Liver (tissue), 9 donors: ENCODE results near the gene DESI1. TPM values are rescaled to one million over a fixed set of nuclear protein-coding genes. Genes with fewer than 3 reads are reported as not detected.
"Not testable (repeated sequence)": the region's sequence is repeated elsewhere in the genome, so short reads cannot be mapped to it uniquely, and the experiment has no call there.

Source experiments
- DNase-seq: peaks from one replicate; pipeline ENCODE4 v3.0.0-alpha.2; 2017; ENCODE audit warnings: low spot score
- H3K27ac ChIP-seq, 2 donors: one replicate each; pipeline ENCODE4 v1.7.0; 2013; ENCODE audit warnings: inconsistent platforms in 2 of 2, low read length in 2 of 2, control low read depth in 1 of 2, low read depth in 1 of 2, mild to moderate bottlenecking in 1 of 2
- H3K27me3 ChIP-seq, 4 donors: one replicate each; pipeline versions ENCODE4 v1.6.1 to v1.7.0; 2013; ENCODE audit warnings: low read length in 3 of 4, inconsistent platforms in 1 of 4, mild to moderate bottlenecking in 1 of 4, moderate library complexity in 1 of 4; ENCODE audit not compliant: control insufficient read depth in 4 of 4, insufficient read depth in 4 of 4
- H3K36me3 ChIP-seq, 4 donors: one replicate each; pipeline versions ENCODE4 v1.6.1 to v1.7.0; 2013; ENCODE audit warnings: low read length in 3 of 4, mild to moderate bottlenecking in 3 of 4, low read depth in 1 of 4, moderate library complexity in 1 of 4; ENCODE audit not compliant: control insufficient read depth in 4 of 4, insufficient read depth in 3 of 4
- H3K4me1 ChIP-seq, 4 donors: one replicate each; pipeline versions ENCODE4 v1.6.1 to v1.7.0; 2013; ENCODE audit warnings: low read length in 3 of 4, mild to moderate bottlenecking in 3 of 4, moderate library complexity in 1 of 4; ENCODE audit not compliant: control insufficient read depth in 4 of 4, insufficient read depth in 4 of 4
- H3K4me3 ChIP-seq, 3 donors: one replicate each; pipeline versions ENCODE4 v1.6.1 to v1.7.0; 2013; ENCODE audit warnings: low read length in 3 of 3, control low read depth in 1 of 3, low read depth in 1 of 3, mild to moderate bottlenecking in 1 of 3
- H3K9ac ChIP-seq, 2 donors: one replicate each; pipeline ENCODE4 v1.7.0; 2013; ENCODE audit warnings: low read length in 2 of 2, mild to moderate bottlenecking in 2 of 2, moderate library complexity in 2 of 2, control low read depth in 1 of 2, low read depth in 1 of 2
- H3K9me3 ChIP-seq, 4 donors: one replicate each; pipeline versions ENCODE4 v1.6.1 to v1.7.0; 2013; ENCODE audit warnings: low read length in 3 of 4; ENCODE audit not compliant: control insufficient read depth in 4 of 4
- FOXA1 ChIP-seq: IDR thresholded peaks from 2 replicates; pipeline ENCODE4 v1.6.1; 2016; ENCODE audit warnings: antibody characterized with exemption
- FOXA2 ChIP-seq: IDR thresholded peaks from 2 replicates; pipeline ENCODE4 v1.6.1; 2016; ENCODE audit warnings: antibody characterized with exemption
- GABPA ChIP-seq, 2 donors: IDR thresholded peaks in 1 of 2; conservative IDR thresholded peaks in 1 of 2; 2 replicates each; pipeline ENCODE4 v1.6.1; 2016; ENCODE audit warnings: antibody characterized with exemption in 2 of 2, mild to moderate bottlenecking in 1 of 2, moderate library complexity in 1 of 2
- HNF4A ChIP-seq, 2 donors: conservative IDR thresholded peaks; 2 replicates each; pipeline ENCODE4 v1.6.1; 2016; ENCODE audit warnings: antibody characterized with exemption in 2 of 2, mild to moderate bottlenecking in 2 of 2
- JUND ChIP-seq, 2 donors: IDR thresholded peaks; 2 replicates each; pipeline ENCODE4 v1.6.1; 2016; ENCODE audit warnings: antibody characterized with exemption in 2 of 2
- RAD21 ChIP-seq, 2 donors: IDR thresholded peaks; 2 replicates each; pipeline ENCODE4 v1.6.1; 2016; ENCODE audit warnings: antibody characterized with exemption in 2 of 2, mild to moderate bottlenecking in 2 of 2
- REST ChIP-seq: IDR thresholded peaks from 2 replicates; pipeline ENCODE4 v1.6.1; 2016; ENCODE audit warnings: antibody characterized with exemption, mild to moderate bottlenecking
- RXRA ChIP-seq, 2 donors: IDR thresholded peaks; 2 replicates each; pipeline ENCODE4 v1.6.1; 2017 to 2018; ENCODE audit warnings: antibody characterized with exemption in 2 of 2, mild to moderate bottlenecking in 1 of 2
- SP1 ChIP-seq: IDR thresholded peaks from 2 replicates; pipeline ENCODE4 v1.6.1; 2018; ENCODE audit warnings: antibody characterized with exemption, mild to moderate bottlenecking
- TAF1 ChIP-seq: conservative IDR thresholded peaks from 2 replicates; pipeline ENCODE4 v1.6.1; 2016; ENCODE audit warnings: antibody characterized with exemption, mild to moderate bottlenecking
- YY1 ChIP-seq: IDR thresholded peaks from 2 replicates; pipeline ENCODE4 v1.6.1; 2016; ENCODE audit warnings: antibody characterized with exemption, mild to moderate bottlenecking
- WGBS: extraction: QIAGEN DNeasy Blood & Tissue Kit; methylation state at CpG from one replicate; pipeline ENCODE4 v1.1.7; 2013; 5-methylcytosine and 5-hydroxymethylcytosine counted together
- polyA plus RNA-seq, 2 donors: library from polyadenylated mRNA; stranded (reverse) in 1 of 2; unstranded in 1 of 2; fragments of 200-250 nt in 1 of 2; fragments of >200 nt in 1 of 2; fragmentation: Nextera tagmentation in 1 of 2; extraction: Ambion mirVana in 1 of 2; gene quantifications; one replicate each; pipeline versions ENCODE4 v1.2.1 to v1.2.3, GENCODE V29; 2013 to 2015
- total RNA-seq, 2 donors: library from RNA; depleted of rRNA; stranded (reverse); fragments of >200 nt; gene quantifications; one replicate each; pipeline ENCODE4 v1.2.3, GENCODE V29; 2014
- TF ChIP-seq, protein P1 (sequence below): IDR thresholded peaks from 2 replicates; pipeline ENCODE4 v1.6.1; 2016; ENCODE audit warnings: antibody characterized with exemption
- TF ChIP-seq, protein P2 (sequence below): fragments of 150-350 bp; IDR thresholded peaks from 2 replicates; pipeline ENCODE4 v1.5.1; 2017; ENCODE audit warnings: improper control_type of control experiment, low read depth, low read length; ENCODE audit not compliant: missing input control
- TF ChIP-seq, protein P3 (sequence below): IDR thresholded peaks from 2 replicates; pipeline ENCODE4 v1.6.1; 2016; ENCODE audit warnings: antibody characterized with exemption
- donor health status: healthy.
- donor health status: healthy.
- donor health status: healthy.
- donor health status: healthy.
- donor health status: healthy.

DESI1 gene
- total and polyA plus RNA-seq, 4 donors = 16.4 to 102 (median 40.6) TPM

DNA sequence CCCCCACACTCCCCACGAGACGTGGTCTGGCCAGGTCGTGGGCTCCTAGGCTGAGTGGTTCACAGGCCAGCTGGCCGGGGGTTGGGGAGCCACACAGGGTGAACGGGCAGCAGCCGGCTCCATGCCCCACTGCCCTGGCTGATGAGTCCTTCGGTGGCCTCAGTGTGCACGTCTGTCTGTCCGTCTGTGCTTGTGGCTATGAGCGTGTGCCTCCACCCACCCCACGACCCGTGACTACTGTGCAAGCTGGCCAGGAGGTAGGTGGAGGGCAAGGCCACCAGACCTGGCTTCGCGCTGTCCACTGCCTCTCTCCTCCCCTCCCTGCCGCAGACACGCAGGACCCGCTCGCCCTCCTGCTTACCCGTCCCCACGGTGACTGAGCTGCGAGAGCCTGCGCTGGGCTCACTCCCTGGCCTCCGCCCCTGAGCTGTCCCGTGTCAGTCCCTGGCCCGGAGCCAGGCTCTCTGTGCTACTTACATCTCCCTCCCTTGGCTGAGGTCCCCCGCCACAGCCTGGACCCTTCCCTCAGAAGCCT, 45.9 kb downstream of the DESI1 start:
- Histone ChIP-seq H3K36me3 (peaks cover 6 to 14% (median 12%) of the 10 kb centered on the region in 4 donors), H3K27me3 (no peaks in the 10 kb centered on the region), H3K9ac (no peak overlapping the region), H3K4me1 (no peaks in the 10 kb centered on the region), H3K4me3 (no peak overlapping the region), H3K27ac (no peak overlapping the region), H3K9me3 (no peaks in the 10 kb centered on the region)
- no peak for DNase-seq
- 83% methylated on average over 26 of the region's 26 CpGs for WGBS
- TF ChIP-seq, protein P1, sequence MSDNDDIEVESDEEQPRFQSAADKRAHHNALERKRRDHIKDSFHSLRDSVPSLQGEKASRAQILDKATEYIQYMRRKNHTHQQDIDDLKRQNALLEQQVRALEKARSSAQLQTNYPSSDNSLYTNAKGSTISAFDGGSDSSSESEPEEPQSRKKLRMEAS = no peak
- TF ChIP-seq FOXA2 (no peak), RXRA (IDR thresholded peaks at IDR 0.05) (no peak), FOXA1 (no peak), SP1 (no peak), HNF4A (conservative IDR thresholded peaks at IDR 0.05) (no peak), REST (no peak)
- TF ChIP-seq, protein P2, sequence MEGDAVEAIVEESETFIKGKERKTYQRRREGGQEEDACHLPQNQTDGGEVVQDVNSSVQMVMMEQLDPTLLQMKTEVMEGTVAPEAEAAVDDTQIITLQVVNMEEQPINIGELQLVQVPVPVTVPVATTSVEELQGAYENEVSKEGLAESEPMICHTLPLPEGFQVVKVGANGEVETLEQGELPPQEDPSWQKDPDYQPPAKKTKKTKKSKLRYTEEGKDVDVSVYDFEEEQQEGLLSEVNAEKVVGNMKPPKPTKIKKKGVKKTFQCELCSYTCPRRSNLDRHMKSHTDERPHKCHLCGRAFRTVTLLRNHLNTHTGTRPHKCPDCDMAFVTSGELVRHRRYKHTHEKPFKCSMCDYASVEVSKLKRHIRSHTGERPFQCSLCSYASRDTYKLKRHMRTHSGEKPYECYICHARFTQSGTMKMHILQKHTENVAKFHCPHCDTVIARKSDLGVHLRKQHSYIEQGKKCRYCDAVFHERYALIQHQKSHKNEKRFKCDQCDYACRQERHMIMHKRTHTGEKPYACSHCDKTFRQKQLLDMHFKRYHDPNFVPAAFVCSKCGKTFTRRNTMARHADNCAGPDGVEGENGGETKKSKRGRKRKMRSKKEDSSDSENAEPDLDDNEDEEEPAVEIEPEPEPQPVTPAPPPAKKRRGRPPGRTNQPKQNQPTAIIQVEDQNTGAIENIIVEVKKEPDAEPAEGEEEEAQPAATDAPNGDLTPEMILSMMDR = no peak

DNA sequence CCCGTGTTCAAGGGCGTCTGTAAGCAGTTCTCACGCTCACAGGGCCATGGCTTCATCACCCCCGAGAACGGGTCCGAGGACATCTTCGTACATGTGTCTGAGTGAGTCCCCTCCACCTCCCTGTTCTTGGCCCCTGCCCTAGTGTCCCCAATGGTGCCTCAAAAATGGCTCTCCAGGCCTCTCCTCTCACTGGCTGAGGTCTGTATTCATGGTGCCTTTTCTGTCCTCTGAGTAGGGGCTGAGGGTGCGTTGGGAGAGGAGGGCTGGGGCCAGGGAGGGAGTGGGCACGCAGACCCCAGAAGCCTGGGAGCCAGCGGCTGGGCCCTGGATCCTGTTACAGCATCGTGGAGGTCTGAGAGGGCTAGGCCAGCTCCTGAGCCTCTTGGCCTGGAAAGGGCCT, 47.2 kb downstream of the DESI1 start:
- peaks cover 4 to 11% (median 10%) of the 10 kb centered on the region in 4 donors for H3K36me3 ChIP-seq
- no peak for DNase-seq
- no peak for TF ChIP-seq RAD21 (IDR thresholded peaks at IDR 0.05)
- TF ChIP-seq TAF1 = no peak
- TF ChIP-seq YY1 = no peak
- TF ChIP-seq, protein P1 = no peak
- TF ChIP-seq FOXA2 = no peak
- TF ChIP-seq, protein P3, sequence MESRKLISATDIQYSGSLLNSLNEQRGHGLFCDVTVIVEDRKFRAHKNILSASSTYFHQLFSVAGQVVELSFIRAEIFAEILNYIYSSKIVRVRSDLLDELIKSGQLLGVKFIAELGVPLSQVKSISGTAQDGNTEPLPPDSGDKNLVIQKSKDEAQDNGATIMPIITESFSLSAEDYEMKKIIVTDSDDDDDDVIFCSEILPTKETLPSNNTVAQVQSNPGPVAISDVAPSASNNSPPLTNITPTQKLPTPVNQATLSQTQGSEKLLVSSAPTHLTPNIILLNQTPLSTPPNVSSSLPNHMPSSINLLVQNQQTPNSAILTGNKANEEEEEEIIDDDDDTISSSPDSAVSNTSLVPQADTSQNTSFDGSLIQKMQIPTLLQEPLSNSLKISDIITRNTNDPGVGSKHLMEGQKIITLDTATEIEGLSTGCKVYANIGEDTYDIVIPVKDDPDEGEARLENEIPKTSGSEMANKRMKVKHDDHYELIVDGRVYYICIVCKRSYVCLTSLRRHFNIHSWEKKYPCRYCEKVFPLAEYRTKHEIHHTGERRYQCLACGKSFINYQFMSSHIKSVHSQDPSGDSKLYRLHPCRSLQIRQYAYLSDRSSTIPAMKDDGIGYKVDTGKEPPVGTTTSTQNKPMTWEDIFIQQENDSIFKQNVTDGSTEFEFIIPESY = no peak
- TF ChIP-seq JUND (IDR thresholded peaks at IDR 0.05) = no peak
- no peak for TF ChIP-seq HNF4A (conservative IDR thresholded peaks at IDR 0.05)
- TF ChIP-seq GABPA (IDR thresholded peaks at IDR 0.05 in 1 of 2, conservative IDR thresholded peaks at IDR 0.05 in 1 of 2) = no peak
- WGBS = 95% methylated on average over 11 of the region's 11 CpGs
- H3K9me3 ChIP-seq = no peaks in the 10 kb centered on the region
- H3K4me1 ChIP-seq = no peaks in the 10 kb centered on the region
- no peak overlapping the region for H3K27ac ChIP-seq
- H3K9ac ChIP-seq = no peak overlapping the region
- H3K4me3 ChIP-seq = no peak overlapping the region
- H3K27me3 ChIP-seq = no peaks in the 10 kb centered on the region

- not testable (repeated sequence) for H3K9ac ChIP-seq
- WGBS = 97% methylated on average over 3 of the region's 3 CpGs
Observed at GRCh38 chr22:41572305-41572704, 48.5 kb downstream of the DESI1 start.

More at GRCh38 chr22:41572305-41572704, 48.5 kb downstream of the DESI1 start:
- H3K9me3 ChIP-seq, H3K27ac ChIP-seq, H3K4me3 ChIP-seq, H3K36me3 ChIP-seq, DNase-seq, H3K4me1 ChIP-seq, H3K27me3 ChIP-seq: not testable (repeated sequence)
